Chondrocyte (in vitro differentiated cells): ENCODE results near the gene IMMP2L. TPM values are rescaled to one million over a fixed set of nuclear protein-coding genes. Genes with fewer than 3 reads are reported as not detected.
"Not testable (repeated sequence)": the region's sequence is repeated elsewhere in the genome, so short reads cannot be mapped to it uniquely, and the experiment has no call there.

Experiments used
- DNase-seq: peaks from one replicate; pipeline ENCODE4 v3.0.0; 2021; ENCODE audit warnings: mixed read lengths, low spot score
- H3K27ac Mint-ChIP-seq: one replicate; pipeline ENCODE4 v1.8.0; 2021; ENCODE audit warnings: mild to moderate bottlenecking, moderate library complexity, mixed read lengths; ENCODE audit not compliant: unreplicated experiment
- H3K27me3 Mint-ChIP-seq: 2 replicates; pipeline ENCODE4 v1.8.0; 2021; ENCODE audit warnings: low read depth, mixed read lengths
- H3K36me3 Mint-ChIP-seq: 2 replicates; pipeline ENCODE4 v1.8.0; 2021; ENCODE audit warnings: low read depth, mixed read lengths
- H3K4me1 Mint-ChIP-seq: 2 replicates; pipeline ENCODE4 v1.8.0; 2021; ENCODE audit warnings: low read depth, mild to moderate bottlenecking, mixed read lengths
- H3K4me3 Mint-ChIP-seq: one replicate; pipeline ENCODE4 v1.8.0; 2021; ENCODE audit warnings: mild to moderate bottlenecking, moderate library complexity, mixed read lengths; ENCODE audit not compliant: unreplicated experiment
- H3K9me3 Mint-ChIP-seq: 2 replicates; pipeline ENCODE4 v1.8.0; 2021; ENCODE audit warnings: low read depth, mixed read lengths
- total RNA-seq: library from RNA; stranded (reverse); gene quantifications from 3 replicates; pipeline ENCODE4 v1.2.1, GENCODE V29; 2021
- TF ChIP-seq, protein P1 (sequence below): fragments of 200-600 bp; sonication (generic); IDR thresholded peaks from 2 replicates; pipeline ENCODE4 v1.5.0; 2021; ENCODE audit warnings: antibody characterized with exemption, mild to moderate bottlenecking, moderate library complexity

Gene IMMP2L
- total RNA-seq, 1 donor from 2014 or later = 6.1 TPM

DNA sequence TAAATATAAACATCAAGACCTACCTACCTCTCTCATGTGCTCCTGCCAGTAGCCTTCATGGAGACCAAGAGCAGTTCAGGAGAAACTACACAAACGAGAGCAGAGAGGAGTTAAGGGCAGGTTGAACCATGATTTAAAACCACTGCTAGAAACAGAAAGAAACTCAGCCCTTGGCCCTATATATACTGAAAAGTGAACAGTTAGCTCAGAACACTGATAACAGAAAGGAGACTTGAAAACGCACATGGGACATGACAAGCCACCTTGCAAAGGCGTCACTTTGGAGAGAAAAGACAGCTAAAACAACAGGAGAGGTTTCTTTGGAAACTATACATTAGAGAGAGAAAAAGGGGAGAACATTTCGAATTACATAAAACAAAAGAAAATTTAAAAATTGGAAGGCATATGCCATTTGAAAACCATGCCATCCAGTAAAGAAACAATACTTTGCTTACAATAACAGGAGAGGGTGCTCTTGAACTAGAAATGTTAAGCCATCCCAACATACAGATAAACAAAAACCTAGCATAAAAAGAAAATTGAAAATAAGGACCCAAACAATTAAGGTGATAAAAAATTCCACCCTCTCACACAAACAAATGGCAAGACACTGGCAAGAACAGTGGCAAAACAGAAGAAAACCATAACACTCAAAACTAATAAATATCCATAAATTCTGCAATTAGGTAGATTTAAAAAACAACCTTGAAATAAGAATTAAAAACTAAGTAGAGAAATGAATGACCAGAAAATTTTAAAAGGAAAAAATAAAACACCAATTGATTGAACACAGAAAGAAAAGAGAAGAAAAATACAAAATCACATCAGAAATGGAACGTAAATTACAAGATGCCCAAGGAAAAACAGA lies 232.7 kb downstream of the IMMP2L start:
- Mint-ChIP-seq H3K4me1 (no peaks in the 10 kb centered on the region), H3K36me3 (peaks cover 3% of the 10 kb centered on the region), H3K27me3 (no peaks in the 10 kb centered on the region), H3K9me3 (peaks cover 20% of the 10 kb centered on the region), H3K27ac (no peak overlapping the region), H3K4me3 (no peak overlapping the region)
- no peak for DNase-seq
- TF ChIP-seq, protein P1, sequence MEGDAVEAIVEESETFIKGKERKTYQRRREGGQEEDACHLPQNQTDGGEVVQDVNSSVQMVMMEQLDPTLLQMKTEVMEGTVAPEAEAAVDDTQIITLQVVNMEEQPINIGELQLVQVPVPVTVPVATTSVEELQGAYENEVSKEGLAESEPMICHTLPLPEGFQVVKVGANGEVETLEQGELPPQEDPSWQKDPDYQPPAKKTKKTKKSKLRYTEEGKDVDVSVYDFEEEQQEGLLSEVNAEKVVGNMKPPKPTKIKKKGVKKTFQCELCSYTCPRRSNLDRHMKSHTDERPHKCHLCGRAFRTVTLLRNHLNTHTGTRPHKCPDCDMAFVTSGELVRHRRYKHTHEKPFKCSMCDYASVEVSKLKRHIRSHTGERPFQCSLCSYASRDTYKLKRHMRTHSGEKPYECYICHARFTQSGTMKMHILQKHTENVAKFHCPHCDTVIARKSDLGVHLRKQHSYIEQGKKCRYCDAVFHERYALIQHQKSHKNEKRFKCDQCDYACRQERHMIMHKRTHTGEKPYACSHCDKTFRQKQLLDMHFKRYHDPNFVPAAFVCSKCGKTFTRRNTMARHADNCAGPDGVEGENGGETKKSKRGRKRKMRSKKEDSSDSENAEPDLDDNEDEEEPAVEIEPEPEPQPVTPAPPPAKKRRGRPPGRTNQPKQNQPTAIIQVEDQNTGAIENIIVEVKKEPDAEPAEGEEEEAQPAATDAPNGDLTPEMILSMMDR = peak; percentile 58

GRCh38 chr7:111328487-111328886 lies 233.8 kb downstream of the IMMP2L start:
- no peak for DNase-seq
- H3K36me3 Mint-ChIP-seq = peaks cover 3% of the 10 kb centered on the region
- H3K4me3 Mint-ChIP-seq = no peak overlapping the region

DNA sequence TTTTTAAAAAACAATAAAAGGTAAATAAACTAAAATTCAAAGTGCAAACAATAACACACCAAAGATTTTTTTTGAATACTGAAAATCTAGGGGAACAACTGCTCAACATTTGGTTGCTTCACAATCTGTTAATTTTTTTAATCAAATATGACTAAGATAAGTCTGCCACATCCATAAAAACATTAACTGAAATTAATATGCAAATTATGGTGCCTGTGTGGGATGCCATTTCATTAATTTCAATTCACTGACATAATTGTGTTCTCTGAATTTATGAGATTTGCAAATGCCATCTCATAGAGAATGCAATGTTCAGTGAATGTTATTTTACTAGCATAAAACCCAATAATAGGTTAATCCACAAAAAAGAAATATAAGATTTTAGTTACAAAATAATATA lies 237.5 kb downstream of the IMMP2L start:
- H3K4me3 Mint-ChIP-seq = no peak overlapping the region
- peaks cover 5% of the 10 kb centered on the region for H3K9me3 Mint-ChIP-seq
- no peak for DNase-seq
- H3K27ac Mint-ChIP-seq = no peak overlapping the region
- H3K36me3 Mint-ChIP-seq = no peaks in the 10 kb centered on the region
- H3K4me1 Mint-ChIP-seq = no peaks in the 10 kb centered on the region
- TF ChIP-seq, protein P1 = no peak
- H3K27me3 Mint-ChIP-seq = no peaks in the 10 kb centered on the region

More at GRCh38 chr7:111328487-111328886, 233.8 kb downstream of the IMMP2L start:
- Mint-ChIP-seq H3K4me1 (no peaks in the 10 kb centered on the region), H3K27ac (no peak overlapping the region), H3K9me3 (peaks cover 17% of the 10 kb centered on the region), H3K27me3 (no peaks in the 10 kb centered on the region)
- TF ChIP-seq, protein P1 = no peak

DNA sequence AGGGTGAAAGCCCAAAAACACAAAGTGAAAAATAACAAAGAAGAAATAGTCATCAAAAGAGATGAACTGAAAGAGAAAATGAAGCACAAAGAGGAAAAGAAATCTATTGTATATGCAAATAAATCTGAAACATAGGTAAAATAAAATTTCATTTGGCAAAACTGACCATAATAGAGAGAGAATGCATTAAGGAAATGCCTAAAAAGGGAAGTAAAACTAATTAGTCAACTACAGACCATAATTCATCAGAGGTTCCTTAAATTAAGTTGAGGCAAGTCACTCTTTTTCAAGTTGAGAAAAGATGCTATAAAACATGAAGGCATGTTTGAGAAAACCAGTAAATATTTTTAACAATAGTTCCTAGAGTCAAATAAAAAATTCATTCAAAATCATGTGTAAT lies 238.1 kb downstream of the IMMP2L start:
- TF ChIP-seq, protein P1 = no peak

DNA sequence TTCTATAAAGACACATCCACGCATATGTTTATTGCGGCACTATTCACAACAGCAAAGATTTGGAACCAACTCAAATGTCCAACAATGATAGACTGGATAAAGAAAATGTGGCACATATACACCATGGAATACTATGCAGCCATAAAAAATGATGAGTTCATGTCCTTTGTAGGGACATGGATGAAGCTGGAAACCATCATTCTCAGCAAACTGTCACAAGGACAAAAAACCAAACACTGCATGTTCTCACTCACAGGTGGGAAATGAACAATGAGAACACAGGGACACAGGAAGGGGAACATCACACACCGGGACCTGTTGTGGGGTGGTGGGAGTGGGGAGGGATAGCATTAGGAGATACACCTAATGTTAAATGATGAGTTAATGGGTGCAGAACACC lies 238.6 kb downstream of the IMMP2L start:
- H3K9me3 Mint-ChIP-seq, H3K36me3 Mint-ChIP-seq, H3K4me3 Mint-ChIP-seq, DNase-seq, H3K27me3 Mint-ChIP-seq, H3K4me1 Mint-ChIP-seq, H3K27ac Mint-ChIP-seq: not testable (repeated sequence)

More for the DNA sequence above, 238.1 kb downstream of the IMMP2L start:
- no peak overlapping the region for H3K27ac Mint-ChIP-seq
- H3K27me3 Mint-ChIP-seq = no peaks in the 10 kb centered on the region
- no peaks in the 10 kb centered on the region for H3K36me3 Mint-ChIP-seq
- DNase-seq = no peak
- no peaks in the 10 kb centered on the region for H3K9me3 Mint-ChIP-seq
- no peak overlapping the region for H3K4me3 Mint-ChIP-seq
- H3K4me1 Mint-ChIP-seq = no peaks in the 10 kb centered on the region

- Mint-ChIP-seq H3K4me1 (no peaks in the 10 kb centered on the region), H3K27me3 (no peaks in the 10 kb centered on the region), H3K27ac (no peak overlapping the region), H3K9me3 (no peaks in the 10 kb centered on the region), H3K36me3 (no peaks in the 10 kb centered on the region), H3K4me3 (no peak overlapping the region)
- TF ChIP-seq, protein P1 = no peak
- no peak for DNase-seq
These were observed 242.2 kb downstream of the IMMP2L start for GRCh38 chr7:111320133-111320532.
